ENCODE data around the gene CRAMP1.
"Not testable (repeated sequence)": the region's sequence is repeated elsewhere in the genome, so short reads cannot be mapped to it uniquely, and the experiment has no call there.

Gene CRAMP1

GRCh38 chr16:1583180-1583579, 29.0 kb upstream of the CRAMP1 start:
- ChIA-PET CTCF (no interaction called here), POLR2A (ENCODE audit: low non-redundant PET) (no interaction called here)
- TF ChIP-seq CTCF (conservative IDR thresholded peaks at IDR 0.05; ENCODE audit: low read depth): no peak
- no peak overlapping the region for H3K27ac ChIP-seq
- DNase-seq (ENCODE audit: low spot score): no peak

- H3K27ac ChIP-seq: no peak overlapping the region
- DNase-seq (ENCODE audit: low spot score): no peak
- no peak for TF ChIP-seq CTCF (conservative IDR thresholded peaks at IDR 0.05; ENCODE audit: low read depth)
- ChIA-PET POLR2A (ENCODE audit: low non-redundant PET) (no interaction called here), CTCF (interaction anchor here (0.6 kb wide), 1 partner anchor 434 kb away, joined by 3 read pairs; no protein-coding TSS in a partner anchor)
These were observed 27.2 kb upstream of the CRAMP1 start for GRCh38 chr16:1584926-1585484.

- H3K27ac ChIP-seq: no peak overlapping the region
- ChIA-PET POLR2A (ENCODE audit: low non-redundant PET) (no interaction called here), CTCF (no interaction called here)
- DNase-seq (ENCODE audit: low spot score): no peak
- TF ChIP-seq CTCF (conservative IDR thresholded peaks at IDR 0.05; ENCODE audit: low read depth): no peak
These were observed 21.8 kb upstream of the CRAMP1 start for GRCh38 chr16:1590366-1590765.

- POLR2A ChIA-PET (ENCODE audit: low non-redundant PET): no interaction called here
- no peak overlapping the region for H3K27ac ChIP-seq
- TF ChIP-seq CTCF (conservative IDR thresholded peaks at IDR 0.05; ENCODE audit: low read depth): no peak
- CTCF ChIA-PET: interaction anchor here (0.6 kb wide), 2 partner anchors 28 to 95 kb away, joined by 3 read pairs; no protein-coding TSS in a partner anchor
- no peak for DNase-seq (ENCODE audit: low spot score)
These were observed 21.0 kb upstream of the CRAMP1 start for GRCh38 chr16:1590930-1591705.

- no peak for TF ChIP-seq CTCF (conservative IDR thresholded peaks at IDR 0.05; ENCODE audit: low read depth)
- POLR2A ChIA-PET (ENCODE audit: low non-redundant PET): no interaction called here
- no peak for DNase-seq (ENCODE audit: low spot score)
- no peak overlapping the region for H3K27ac ChIP-seq
- CTCF ChIA-PET: no interaction called here
These were observed 19.7 kb upstream of the CRAMP1 start for GRCh38 chr16:1592446-1592845.

- DNase-seq (ENCODE audit: low spot score); CTCF ChIA-PET; POLR2A ChIA-PET (ENCODE audit: low non-redundant PET): not testable (repeated sequence)
- peak overlapping the region; percentile 48 for H3K27ac ChIP-seq
These were observed 16.6 kb upstream of the CRAMP1 start for GRCh38 chr16:1595511-1595910.

- CTCF ChIA-PET: no interaction called here
- TF ChIP-seq CTCF (conservative IDR thresholded peaks at IDR 0.05; ENCODE audit: low read depth): no peak
- H3K27ac ChIP-seq: no peak overlapping the region
- POLR2A ChIA-PET (ENCODE audit: low non-redundant PET): no interaction called here
- no peak for DNase-seq (ENCODE audit: low spot score)
These were observed 15.6 kb upstream of the CRAMP1 start for GRCh38 chr16:1596516-1596915.

Measured in RWPE1 (cell line).